ENCODE results near the gene TPRN. TPM values are rescaled to one million over a fixed set of nuclear protein-coding genes. Genes with fewer than 3 reads are reported as not detected.
"Not testable (repeated sequence)": the region's sequence is repeated elsewhere in the genome, so short reads cannot be mapped to it uniquely, and the experiment has no call there.

Gene TPRN
- total RNA-seq, 1 donor from 2014 or later: 19.7 TPM

DNA sequence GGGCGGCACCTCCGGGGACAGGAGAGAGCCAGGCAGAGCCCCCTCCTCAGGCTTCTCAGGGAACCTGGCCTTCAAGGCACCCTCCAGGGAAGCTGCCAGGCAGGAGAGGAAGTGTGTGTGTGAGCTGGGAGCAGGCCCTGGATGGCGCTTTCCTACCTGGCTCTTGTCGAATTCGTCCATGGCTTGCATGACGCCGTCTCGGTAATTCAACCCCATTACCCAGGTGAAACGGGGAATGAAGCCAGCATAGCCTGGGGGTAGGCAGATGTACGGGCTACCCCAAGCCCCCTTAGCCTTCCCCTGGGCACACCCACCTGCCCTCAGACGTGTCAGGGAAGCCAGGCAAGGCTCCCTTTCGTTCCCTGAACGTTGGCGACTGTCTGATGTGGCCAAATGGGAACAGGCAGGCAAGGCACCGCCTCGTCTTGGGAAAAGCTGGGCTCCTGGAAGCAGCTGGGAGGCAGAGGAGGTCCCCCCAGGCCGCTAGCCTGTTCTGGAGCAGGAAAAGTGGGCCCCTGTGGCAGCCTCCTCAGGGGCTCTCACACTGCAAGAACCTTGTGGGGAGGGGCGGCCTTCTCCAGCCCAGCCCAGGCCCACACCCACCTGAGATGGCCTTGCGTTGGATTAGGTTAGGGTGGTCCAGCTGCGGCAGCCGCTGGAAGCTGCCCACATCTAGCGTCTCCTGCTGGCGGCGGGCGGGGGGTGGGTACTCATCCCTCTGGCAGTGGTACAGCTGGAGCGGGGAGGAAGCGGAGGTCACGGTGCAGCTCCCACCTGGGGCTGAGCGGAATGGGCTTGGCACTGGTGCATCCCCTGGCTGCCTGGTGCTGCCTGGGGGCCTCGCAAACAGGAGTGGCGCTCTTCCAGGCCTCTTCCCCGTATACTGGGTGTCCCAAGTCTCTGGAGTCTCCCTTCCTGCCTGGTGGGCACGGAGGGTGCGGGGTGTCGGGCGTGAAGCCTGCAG, 44.2 kb upstream of the TPRN start:
- Mint-ChIP-seq H3K4me1 (ENCODE audit: low read depth) (peaks cover 22% of the 10 kb centered on the region), H3K27ac (ENCODE audit: unreplicated experiment) (no peak overlapping the region), H3K36me3 (ENCODE audit: low read depth) (peaks cover 10% of the 10 kb centered on the region), H3K4me3 (ENCODE audit: unreplicated experiment) (no peak overlapping the region), H3K9me3 (ENCODE audit: low read depth) (no peaks in the 10 kb centered on the region), H3K27me3 (ENCODE audit: low read depth) (no peaks in the 10 kb centered on the region)
- TF ChIP-seq, protein P1, sequence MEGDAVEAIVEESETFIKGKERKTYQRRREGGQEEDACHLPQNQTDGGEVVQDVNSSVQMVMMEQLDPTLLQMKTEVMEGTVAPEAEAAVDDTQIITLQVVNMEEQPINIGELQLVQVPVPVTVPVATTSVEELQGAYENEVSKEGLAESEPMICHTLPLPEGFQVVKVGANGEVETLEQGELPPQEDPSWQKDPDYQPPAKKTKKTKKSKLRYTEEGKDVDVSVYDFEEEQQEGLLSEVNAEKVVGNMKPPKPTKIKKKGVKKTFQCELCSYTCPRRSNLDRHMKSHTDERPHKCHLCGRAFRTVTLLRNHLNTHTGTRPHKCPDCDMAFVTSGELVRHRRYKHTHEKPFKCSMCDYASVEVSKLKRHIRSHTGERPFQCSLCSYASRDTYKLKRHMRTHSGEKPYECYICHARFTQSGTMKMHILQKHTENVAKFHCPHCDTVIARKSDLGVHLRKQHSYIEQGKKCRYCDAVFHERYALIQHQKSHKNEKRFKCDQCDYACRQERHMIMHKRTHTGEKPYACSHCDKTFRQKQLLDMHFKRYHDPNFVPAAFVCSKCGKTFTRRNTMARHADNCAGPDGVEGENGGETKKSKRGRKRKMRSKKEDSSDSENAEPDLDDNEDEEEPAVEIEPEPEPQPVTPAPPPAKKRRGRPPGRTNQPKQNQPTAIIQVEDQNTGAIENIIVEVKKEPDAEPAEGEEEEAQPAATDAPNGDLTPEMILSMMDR (IDR thresholded peaks at IDR 0.05): no peak
- DNase-seq (ENCODE audit: low spot score): no peak

GRCh38 chr9:137243626-137244485, 43.3 kb upstream of the TPRN start:
- Mint-ChIP-seq H3K4me3 (ENCODE audit: unreplicated experiment) (peak overlapping the region; percentile 31), H3K9me3 (ENCODE audit: low read depth) (no peaks in the 10 kb centered on the region), H3K27ac (ENCODE audit: unreplicated experiment) (peak overlapping the region; percentile 59)

GRCh38 chr9:137243266-137243625, 42.7 kb upstream of the TPRN start:
- not testable (repeated sequence) for DNase-seq (ENCODE audit: low spot score); H3K27me3 Mint-ChIP-seq (ENCODE audit: low read depth); H3K9me3 Mint-ChIP-seq (ENCODE audit: low read depth); H3K4me3 Mint-ChIP-seq (ENCODE audit: unreplicated experiment); H3K27ac Mint-ChIP-seq (ENCODE audit: unreplicated experiment)
- H3K4me1 Mint-ChIP-seq (ENCODE audit: low read depth): peaks cover 30% of the 10 kb centered on the region
- H3K36me3 Mint-ChIP-seq (ENCODE audit: low read depth): peaks cover 10% of the 10 kb centered on the region

More at GRCh38 chr9:137243626-137244485, 43.3 kb upstream of the TPRN start:
- Mint-ChIP-seq H3K27me3 (ENCODE audit: low read depth) (no peaks in the 10 kb centered on the region), H3K36me3 (ENCODE audit: low read depth) (peaks cover 10% of the 10 kb centered on the region), H3K4me1 (ENCODE audit: low read depth) (peaks cover 29% of the 10 kb centered on the region)
- DNase-seq (ENCODE audit: low spot score): no peak
- TF ChIP-seq, protein P1 (IDR thresholded peaks at IDR 0.05): no peak

GRCh38 chr9:137242269-137243203, 42.0 kb upstream of the TPRN start:
- TF ChIP-seq, protein P1 (IDR thresholded peaks at IDR 0.05): no peak
- DNase-seq (ENCODE audit: low spot score): no peak
- Mint-ChIP-seq H3K27me3 (ENCODE audit: low read depth) (no peaks in the 10 kb centered on the region), H3K9me3 (ENCODE audit: low read depth) (no peaks in the 10 kb centered on the region), H3K36me3 (ENCODE audit: low read depth) (peaks cover 10% of the 10 kb centered on the region), H3K27ac (ENCODE audit: unreplicated experiment) (peak overlapping the region; percentile 57), H3K4me1 (ENCODE audit: low read depth) (peaks cover 30% of the 10 kb centered on the region), H3K4me3 (ENCODE audit: unreplicated experiment) (peak overlapping the region; percentile 76)

DNA sequence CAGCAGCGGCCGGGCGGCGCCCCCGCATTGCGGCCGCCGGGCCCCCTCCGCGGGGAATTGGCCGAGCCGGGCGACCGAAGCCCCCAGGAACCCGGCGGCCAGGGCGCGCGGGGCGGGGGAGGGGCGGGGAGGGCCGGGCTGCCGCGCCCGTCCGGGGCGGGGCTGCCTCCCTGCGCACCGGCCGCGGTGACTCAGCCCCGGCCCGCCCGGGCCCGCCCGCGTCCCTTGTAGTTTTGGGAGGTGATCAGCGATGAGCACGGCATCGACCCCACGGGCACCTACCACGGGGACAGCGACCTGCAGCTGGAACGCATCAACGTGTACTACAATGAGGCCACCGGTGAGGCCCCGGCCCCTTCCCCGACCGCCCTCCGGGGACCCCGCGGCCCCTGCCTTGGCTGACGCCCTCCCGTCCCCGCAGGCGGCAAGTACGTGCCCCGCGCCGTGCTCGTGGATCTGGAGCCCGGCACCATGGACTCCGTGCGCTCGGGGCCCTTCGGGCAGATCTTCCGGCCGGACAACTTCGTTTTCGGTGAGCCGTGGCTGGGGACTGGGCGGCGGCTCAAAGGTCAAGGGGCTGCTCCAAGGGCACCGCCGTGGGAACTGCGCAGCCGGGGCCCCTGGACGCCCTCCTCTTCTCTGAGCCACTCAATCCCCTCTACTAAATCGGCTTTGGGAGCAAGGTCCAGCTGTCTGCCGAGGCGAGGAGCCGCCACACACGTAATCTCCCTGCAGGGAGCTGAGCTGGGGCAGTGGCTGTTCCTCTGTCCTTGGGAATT, 41.1 kb upstream of the TPRN start:
- Mint-ChIP-seq H3K4me1 (ENCODE audit: low read depth) (peaks cover 30% of the 10 kb centered on the region), H3K27ac (ENCODE audit: unreplicated experiment) (peak overlapping the region; percentile 57), H3K9me3 (ENCODE audit: low read depth) (no peaks in the 10 kb centered on the region), H3K36me3 (ENCODE audit: low read depth) (peaks cover 10% of the 10 kb centered on the region), H3K27me3 (ENCODE audit: low read depth) (no peaks in the 10 kb centered on the region), H3K4me3 (ENCODE audit: unreplicated experiment) (peak overlapping the region; percentile 78)
- no peak for DNase-seq (ENCODE audit: low spot score)
- TF ChIP-seq, protein P1 (IDR thresholded peaks at IDR 0.05): no peak
